Measurements from ENCODE around the gene INAFM1.

Gene INAFM1

DNA sequence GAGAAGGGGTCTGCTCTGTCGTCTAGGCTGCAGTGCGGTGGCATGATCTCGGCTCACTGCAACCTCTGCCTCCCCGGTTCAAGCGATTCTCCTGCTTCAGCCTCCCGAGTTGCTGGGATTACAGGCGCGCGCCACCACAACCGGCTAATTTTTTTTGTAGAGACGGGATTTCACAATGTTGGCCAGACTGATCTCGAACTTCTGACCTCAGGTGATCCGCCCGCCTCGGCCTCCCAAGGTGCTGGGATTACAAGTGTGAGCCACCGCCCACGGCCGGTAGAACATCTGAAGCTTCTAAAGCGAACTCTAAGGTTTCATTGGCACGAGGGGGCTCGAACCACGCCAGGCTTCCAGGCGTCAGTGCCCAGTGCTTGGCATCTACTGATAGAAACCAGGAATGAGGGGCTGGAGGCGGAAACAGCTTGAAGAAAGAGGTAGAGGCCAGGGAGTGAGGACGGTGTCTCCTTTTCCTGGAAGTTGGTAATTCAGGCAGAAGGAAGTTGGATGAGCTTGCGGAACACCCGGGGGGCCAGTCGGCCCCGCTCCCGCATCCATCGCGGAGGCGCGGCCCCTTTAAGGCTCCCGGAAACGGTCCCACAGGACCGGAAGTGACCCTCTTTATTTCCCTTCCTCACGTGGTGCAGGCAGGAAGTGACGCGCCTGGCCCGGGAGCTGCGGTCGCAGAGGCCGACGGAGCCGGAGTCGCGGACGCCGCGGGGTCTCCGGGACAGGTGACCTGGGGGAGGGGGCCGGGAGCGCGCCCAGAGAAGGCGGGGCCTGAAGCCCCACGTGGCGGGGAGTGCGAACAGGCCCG is 18.6 kb upstream of the INAFM1 start, which contains the start of gene CCDC9 (continued):
- TF ChIP-seq ZNF518A (tag by site-specific recombination; conservative IDR thresholded peaks at IDR 0.05; ENCODE audit: low read depth) (peak; percentile 95), REPIN1 (tag by site-specific recombination; IDR thresholded peaks at IDR 0.05; ENCODE audit: low read depth) (no peak), ZIC2 (tag by site-specific recombination; IDR thresholded peaks at IDR 0.05) (peak; percentile 46), ZNF843 (tag by site-specific recombination; IDR thresholded peaks at IDR 0.05) (no peak), ZNF692 (tag by site-specific recombination; IDR thresholded peaks at IDR 0.05) (peak; percentile 100), ZNF292 (tag by site-specific recombination; IDR thresholded peaks at IDR 0.05; ENCODE audit: borderline replicate concordance, low read depth) (no peak), ZNF529 (tag by site-specific recombination; IDR thresholded peaks at IDR 0.05; ENCODE audit: insufficient replicate concordance) (no peak), ZNF660 (tag by site-specific recombination; IDR thresholded peaks at IDR 0.05) (0 out of 2 replicates have a peak, but pooled peaks have one; percentile 50), GLIS2 (tag by site-specific recombination; IDR thresholded peaks at IDR 0.05) (peak; percentile 71), ZNF394 (tag by site-specific recombination; IDR thresholded peaks at IDR 0.05; ENCODE audit: borderline replicate concordance) (0 out of 2 replicates have a peak, but pooled peaks have one; percentile 22), BCL11B (tag by site-specific recombination; IDR thresholded peaks at IDR 0.05; ENCODE audit: low read depth) (peak; percentile 44; the same call in 1 of the 2 replicates), ZNF610 (tag by site-specific recombination; IDR thresholded peaks at IDR 0.05; ENCODE audit: borderline replicate concordance) (peak; percentile 46; the same call in 1 of the 2 replicates), ZEB2 (tag by site-specific recombination; IDR thresholded peaks at IDR 0.05) (peak; percentile 76), ZNF580 (tag by site-specific recombination; IDR thresholded peaks at IDR 0.05) (peak; percentile 97), ZBTB17 (tag by site-specific recombination; IDR thresholded peaks at IDR 0.05) (peak; percentile 84), ZNF561 (tag by site-specific recombination; IDR thresholded peaks at IDR 0.05; ENCODE audit: borderline replicate concordance) (peak; percentile 72; the same call in 1 of the 2 replicates), ZNF596 (tag by site-specific recombination; IDR thresholded peaks at IDR 0.05) (no peak), ZBTB26 (tag by site-specific recombination; optimal IDR thresholded peaks at IDR 0.05) (peak; percentile 82), KLF10 (tag by site-specific recombination; IDR thresholded peaks at IDR 0.05) (peak; percentile 73; the same call in 1 of the 2 replicates), ZXDB (tag by site-specific recombination; IDR thresholded peaks at IDR 0.05) (peak; percentile 99)
- TF ChIP-seq, protein P1, sequence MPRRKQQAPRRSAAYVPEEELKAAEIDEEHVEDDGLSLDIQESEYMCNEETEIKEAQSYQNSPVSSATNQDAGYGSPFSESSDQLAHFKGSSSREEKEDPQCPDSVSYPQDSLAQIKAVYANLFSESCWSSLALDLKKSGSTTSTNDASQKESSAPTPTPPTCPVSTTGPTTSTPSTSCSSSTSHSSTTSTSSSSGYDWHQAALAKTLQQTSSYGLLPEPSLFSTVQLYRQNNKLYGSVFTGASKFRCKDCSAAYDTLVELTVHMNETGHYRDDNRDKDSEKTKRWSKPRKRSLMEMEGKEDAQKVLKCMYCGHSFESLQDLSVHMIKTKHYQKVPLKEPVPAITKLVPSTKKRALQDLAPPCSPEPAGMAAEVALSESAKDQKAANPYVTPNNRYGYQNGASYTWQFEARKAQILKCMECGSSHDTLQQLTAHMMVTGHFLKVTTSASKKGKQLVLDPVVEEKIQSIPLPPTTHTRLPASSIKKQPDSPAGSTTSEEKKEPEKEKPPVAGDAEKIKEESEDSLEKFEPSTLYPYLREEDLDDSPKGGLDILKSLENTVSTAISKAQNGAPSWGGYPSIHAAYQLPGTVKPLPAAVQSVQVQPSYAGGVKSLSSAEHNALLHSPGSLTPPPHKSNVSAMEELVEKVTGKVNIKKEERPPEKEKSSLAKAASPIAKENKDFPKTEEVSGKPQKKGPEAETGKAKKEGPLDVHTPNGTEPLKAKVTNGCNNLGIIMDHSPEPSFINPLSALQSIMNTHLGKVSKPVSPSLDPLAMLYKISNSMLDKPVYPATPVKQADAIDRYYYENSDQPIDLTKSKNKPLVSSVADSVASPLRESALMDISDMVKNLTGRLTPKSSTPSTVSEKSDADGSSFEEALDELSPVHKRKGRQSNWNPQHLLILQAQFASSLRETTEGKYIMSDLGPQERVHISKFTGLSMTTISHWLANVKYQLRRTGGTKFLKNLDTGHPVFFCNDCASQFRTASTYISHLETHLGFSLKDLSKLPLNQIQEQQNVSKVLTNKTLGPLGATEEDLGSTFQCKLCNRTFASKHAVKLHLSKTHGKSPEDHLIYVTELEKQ (tag by site-specific recombination; IDR thresholded peaks at IDR 0.05; ENCODE audit: borderline replicate concordance): no peak
- TF ChIP-seq, protein P2, sequence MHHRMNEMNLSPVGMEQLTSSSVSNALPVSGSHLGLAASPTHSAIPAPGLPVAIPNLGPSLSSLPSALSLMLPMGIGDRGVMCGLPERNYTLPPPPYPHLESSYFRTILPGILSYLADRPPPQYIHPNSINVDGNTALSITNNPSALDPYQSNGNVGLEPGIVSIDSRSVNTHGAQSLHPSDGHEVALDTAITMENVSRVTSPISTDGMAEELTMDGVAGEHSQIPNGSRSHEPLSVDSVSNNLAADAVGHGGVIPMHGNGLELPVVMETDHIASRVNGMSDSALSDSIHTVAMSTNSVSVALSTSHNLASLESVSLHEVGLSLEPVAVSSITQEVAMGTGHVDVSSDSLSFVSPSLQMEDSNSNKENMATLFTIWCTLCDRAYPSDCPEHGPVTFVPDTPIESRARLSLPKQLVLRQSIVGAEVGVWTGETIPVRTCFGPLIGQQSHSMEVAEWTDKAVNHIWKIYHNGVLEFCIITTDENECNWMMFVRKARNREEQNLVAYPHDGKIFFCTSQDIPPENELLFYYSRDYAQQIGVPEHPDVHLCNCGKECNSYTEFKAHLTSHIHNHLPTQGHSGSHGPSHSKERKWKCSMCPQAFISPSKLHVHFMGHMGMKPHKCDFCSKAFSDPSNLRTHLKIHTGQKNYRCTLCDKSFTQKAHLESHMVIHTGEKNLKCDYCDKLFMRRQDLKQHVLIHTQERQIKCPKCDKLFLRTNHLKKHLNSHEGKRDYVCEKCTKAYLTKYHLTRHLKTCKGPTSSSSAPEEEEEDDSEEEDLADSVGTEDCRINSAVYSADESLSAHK (tag by site-specific recombination; IDR thresholded peaks at IDR 0.05): peak; percentile 12; the same call in 1 of the 2 replicates
